D341Med (cell line): ENCODE measurements around the gene MYADML2.
"Not testable (repeated sequence)": the region's sequence is repeated elsewhere in the genome, so short reads cannot be mapped to it uniquely, and the experiment has no call there.

Experiments used
- DNase-seq: peaks from one replicate; pipeline ENCODE4 v3.0.0; 2012; ENCODE audit warnings: low spot score

MYADML2 gene

DNA sequence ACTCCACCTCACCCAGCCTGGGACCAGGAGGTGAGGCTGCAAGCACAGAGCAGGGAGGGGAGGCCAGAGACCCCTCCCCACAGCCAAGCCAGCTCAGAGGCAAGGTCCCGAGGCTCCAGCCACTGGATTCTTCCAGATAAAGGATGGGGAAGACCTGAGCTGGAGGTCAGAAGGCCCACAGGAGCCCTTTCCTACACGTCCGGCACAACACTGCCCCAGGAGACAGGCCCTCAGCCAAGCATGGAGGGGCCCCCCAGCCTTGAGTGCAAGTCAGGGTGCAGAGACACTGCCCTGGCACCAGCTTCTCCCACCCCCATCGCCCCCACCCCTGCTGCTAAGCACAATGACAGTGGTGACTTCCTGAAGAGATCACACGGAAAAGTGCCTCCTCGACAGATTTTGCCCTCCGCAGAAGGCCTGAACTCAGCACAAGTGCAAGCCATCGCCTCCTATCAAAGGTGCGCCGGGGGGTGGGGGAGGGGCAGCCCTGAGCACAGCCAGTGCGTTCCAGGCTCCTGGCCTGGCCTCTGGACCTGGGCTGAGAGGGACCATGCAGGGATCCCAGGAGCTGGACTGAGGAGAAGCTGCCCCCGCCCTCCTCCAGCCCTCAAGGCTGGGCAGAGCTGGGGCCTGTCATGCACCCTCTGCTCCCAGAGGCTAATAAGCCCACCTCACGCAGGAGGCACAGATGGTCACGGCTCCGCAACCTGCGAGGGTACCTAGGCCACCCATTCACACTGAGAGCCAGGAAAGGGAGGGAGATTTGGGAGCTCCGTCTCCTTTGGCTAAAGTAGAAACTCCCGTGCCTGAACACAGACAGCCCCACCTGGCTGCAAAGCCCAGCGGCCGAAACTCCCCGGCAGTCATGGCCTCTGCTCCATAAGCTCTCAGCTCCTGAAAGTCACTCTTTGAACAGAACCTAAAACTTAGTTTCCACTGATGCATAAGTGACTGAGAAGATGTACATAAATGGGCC lies 22.2 kb downstream of the MYADML2 start:
- DNase-seq: no peak

DNA sequence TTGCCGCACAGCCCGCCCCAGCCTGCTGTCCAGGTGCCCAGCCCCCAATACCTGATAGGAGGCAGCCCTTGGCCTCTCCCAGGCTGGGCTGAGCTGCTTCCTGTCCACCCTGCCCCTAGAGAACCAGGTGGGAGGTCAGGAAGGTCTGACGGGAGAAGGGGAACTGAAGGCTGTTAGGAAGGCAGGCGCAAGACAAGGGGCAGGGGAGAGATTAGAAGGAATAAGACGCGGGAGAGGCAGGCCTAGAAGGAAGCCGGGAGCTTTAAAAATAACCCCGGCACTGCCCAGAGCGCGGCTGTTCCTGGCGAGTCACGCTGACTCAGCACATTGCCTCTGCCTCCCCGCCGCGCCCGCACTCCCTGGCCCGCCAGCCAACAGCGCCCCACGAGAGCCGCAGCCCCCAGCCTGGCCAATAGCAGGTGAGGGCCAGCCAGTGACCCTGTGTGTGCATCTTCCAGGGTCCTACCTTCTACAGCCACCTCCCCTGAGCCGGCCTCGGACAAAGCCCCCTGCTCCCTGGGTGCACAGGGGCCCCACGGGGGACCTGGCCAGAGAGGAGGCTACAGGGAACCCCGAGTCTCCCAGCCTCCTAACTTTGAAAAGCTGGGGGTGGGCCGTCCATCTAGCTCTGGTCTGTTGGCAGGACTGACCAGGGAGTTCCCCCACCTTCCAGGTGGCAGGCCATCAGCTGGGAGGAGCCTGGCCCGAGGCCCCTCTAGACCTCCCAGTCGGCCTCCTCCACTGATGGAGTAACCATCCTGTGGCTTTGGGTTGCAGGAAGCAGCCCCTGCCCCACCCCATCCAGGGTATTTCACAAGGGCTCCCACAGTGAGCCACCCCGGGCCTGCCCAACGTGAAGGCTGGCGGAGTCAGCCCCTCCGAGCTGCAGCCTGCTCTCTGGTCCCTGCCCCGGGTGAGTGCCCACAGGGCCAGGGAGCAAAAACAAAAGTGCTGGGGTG lies 23.5 kb downstream of the MYADML2 start:
- DNase-seq: peak; percentile 83

DNA sequence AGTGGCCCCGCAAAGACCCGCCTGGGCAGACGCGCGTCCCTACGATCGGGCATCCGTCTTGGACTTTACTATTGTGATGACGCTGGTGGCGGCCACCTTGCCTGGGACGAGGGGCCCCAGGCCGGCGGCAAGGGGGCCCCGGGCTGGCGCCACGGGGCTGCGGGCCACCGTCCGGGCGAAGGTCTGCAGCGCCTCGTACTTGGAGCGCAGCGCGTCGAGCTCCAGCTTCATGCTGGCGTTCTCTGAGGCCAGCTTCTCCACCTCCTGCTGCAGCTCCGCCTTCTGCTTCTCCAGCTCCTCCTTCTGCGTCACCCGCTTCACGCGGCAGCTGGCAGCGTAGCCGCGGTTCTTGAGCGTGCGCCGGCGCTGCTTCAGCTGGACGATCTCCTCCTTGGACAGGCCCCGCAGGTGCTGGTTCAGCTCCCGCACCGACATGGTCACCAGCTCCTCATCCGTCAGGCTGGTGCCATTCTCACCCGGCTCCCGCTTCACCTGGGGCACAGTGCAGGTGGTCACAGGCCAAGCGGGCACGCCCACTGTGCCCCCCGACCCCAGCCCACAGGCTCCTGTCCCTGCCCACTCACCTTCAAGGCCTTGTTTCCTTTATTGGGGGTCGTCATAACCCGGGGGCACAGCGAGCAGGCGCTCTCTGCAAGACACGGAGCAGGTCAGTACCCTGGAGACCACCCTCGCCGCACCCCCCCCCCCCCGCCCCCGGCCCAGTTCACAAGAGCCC lies 24.3 kb downstream of the MYADML2 start:
- no peak for DNase-seq

DNA sequence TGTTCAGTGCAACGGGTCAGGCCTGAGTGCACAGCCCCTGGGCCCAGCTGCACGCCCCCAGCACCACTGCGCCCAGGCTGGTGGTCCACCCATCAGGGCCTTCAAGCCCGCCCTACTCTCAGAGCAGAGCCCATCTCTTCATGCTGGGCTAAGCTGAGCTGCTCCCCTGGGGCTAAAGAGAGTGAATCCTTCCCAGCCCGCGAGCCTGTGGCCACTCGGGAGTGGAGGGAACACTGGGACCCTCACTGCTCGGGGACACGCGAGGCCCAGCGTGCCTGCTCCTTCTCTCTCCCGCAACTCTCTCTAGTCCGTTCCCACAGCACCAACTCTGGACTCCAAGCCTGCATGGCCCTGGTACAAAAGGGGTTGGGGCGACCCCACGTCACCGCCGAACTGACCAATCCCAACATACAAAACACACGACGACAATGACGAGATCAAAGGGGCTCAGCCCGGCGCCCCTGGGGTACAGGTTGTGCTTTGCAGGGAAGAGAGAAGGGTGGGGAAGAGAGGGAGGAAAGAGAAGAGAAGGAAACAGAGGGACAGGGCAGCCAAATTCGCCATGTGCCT lies 25.0 kb downstream of the MYADML2 start:
- no peak for DNase-seq

DNA sequence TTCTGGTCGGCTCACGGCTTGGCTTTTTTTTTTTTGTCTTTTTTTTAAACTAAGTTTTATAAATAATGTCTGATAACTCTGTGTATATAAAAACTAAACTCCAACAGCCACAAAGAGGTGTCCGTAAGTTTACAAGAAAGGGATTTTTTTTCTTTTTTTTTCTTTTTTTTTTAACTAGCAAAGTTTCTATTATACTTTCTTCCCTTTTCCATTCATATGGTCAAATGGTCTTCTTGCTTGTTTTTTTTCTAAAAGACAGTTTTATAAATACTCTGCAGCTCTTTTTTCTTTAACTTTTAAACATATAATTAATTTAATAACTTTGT lies 25.5 kb downstream of the MYADML2 start:
- DNase-seq: no peak

DNA sequence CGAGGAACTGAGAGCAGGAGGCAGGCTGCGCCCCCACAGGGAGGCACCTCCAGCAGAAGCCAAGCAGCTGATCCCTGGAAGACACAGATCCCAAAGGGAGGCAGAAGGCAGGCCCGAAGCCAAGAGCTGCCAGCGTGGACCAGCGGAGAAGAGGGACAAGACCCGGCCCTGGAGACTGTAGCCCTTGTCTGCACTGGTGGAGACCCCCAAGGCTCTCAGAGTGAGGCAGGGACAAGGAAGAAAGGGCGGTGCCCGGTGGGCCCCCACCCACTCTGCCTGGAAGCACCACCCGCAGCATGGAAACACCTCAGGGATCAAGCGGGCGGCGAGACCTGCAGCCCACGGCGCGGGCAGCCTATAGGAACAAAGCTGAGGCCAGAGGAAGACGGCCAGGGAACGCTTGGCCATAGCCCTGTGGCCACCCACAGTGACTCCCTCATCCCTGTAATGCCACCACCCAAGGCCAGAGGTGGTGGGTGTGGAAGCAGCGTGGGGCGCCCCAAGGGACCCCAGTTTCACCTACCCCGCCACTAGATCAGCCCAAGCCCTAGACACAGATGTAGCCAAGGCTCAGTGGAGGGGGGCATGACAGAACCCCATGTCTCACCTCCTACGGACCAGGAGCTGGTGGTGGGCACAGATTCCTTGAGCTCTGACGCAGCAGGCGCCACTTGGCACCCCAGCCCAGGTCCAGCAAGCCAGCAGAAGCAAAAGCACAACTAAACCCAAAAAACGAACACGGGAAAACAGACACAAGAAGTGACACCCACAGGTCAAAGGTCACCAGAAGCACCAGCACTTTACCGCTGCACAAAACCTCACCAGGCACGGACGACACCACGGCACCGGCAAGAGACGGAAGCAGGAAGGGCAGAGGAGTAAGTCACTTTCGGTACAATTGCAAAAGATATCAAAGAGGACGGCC lies 26.2 kb downstream of the MYADML2 start:
- DNase-seq: no peak

DNA sequence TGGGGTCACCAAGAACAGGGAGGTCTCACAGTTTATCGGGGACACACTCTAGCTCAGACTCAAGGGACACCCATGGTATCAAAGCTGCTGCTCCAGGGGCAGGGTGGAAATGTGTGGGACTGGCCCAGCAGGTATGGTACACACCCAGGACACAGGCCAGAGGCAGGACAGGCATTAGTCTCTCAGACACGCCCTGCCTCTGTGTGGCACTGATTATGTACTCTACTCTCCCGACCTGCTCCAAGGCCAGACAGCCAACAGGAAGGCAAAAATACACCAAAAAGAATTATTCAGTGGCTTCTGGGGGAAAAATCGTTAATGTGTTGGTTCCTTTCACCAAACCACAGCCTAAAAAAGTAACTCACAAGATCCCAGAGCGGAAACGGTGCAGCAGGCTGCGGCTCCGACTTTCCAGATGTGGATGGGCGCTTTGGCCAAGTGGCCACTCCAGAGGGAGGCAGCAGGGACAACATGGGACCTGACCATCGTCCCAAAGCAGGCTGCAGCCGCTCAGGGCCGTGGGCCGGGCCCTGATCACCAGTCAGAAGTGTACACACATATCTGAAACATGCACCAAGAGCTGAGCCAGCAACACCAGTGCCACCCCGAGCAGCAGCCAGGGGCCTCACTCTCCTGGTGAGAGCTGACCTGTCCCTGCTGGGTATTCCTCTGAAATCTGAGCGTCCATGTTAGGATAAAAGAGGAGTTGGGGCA lies 28.0 kb downstream of the MYADML2 start:
- DNase-seq: no peak

DNA sequence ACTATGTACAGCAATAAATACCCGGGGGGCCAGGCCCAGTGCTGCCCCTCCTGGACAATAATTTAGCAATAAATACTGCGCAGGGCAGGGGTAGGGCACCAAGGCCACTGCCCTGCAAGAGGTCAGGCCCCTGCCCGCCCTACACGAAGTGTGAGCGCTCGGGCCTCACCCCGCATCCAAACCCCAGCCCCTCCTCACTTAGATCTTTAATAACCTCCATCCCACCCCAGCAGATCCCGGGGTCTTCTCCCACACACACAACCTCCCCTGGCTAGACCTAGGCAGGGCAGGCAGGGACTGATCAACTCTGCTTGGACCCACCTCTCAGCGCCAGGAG lies 28.7 kb downstream of the MYADML2 start:
- not testable (repeated sequence) for DNase-seq

DNA sequence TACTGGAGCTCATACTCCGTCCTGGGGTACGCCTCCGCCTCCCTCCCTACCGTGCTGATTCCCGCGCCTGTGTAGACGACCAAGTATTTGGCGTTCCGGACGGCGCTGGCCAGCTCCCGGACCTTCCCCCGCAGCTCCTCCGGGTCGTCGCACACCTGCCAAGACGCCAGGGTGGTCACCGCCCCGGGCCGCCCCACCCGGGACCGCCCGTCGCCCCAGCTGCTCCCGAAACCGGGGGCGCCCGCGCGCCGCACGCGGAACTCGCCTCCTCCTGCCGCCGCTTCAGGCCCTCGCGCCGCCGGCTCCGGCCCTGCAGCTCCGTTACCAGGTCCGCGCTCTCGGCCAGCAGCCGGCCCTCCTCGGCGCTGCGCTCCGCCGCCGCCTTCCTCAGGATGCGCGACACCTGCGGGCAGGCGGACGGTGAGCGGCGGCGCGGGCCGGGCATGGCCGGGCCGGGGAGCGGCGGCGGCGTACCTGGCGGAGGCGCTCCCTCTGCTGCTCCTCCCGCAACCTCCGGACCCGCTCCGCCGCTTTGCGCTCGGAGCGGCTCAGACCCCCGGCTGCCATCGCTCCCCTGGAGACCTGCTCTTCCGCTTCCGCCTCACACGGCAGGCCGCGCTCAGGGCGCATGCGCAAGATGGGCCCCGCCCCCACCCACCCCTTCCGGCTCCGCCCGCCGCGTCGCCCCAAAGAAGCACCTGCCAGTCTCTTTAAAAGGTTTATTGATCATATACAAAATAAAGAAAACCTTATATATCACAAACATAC lies 29.3 kb downstream of the MYADML2 start, which contains the start of gene SIRT7:
Gene SIRT7 (minus strand): TSS at position 612 of the 768 bp plus-strand sequence. CDS start 45 bp downstream, at position 567.
- peak; percentile 100 for DNase-seq

DNA sequence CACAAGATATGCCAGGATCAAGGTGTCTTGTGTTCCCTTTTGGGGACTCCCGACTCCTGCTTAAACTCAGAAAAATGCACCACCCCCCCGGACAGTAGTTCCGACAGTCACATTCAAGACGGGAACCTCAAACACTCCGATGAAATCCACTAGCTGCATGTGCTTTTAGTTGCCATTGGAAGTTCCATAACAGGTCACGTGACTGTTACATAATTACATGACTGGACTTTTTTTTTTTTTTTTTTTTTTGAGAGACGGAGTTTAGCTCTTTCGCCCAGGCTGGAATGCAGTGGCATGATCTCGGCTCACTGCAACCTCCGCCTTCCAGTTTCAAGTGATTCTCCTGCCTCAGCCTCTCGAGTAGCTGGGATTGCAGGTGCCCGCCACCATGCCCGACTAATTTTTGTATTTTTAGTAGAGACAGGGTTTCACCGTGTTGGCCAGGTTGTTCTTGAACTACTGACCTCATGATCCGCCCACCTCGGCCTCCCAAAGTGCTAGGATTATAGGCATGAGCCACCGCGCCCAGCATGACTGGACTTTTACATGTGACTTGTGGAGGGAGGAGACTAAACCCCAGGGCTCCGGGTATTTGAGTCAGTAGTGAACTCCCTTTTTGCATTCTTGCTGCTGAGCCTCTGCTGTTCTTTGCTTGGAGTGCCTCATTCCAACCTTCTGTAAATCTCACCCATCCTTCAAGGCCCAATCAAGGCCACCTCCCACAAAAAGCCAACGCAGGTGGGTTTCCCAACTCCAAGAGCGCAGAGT lies 30.6 kb downstream of the MYADML2 start:
- DNase-seq: no peak

DNA sequence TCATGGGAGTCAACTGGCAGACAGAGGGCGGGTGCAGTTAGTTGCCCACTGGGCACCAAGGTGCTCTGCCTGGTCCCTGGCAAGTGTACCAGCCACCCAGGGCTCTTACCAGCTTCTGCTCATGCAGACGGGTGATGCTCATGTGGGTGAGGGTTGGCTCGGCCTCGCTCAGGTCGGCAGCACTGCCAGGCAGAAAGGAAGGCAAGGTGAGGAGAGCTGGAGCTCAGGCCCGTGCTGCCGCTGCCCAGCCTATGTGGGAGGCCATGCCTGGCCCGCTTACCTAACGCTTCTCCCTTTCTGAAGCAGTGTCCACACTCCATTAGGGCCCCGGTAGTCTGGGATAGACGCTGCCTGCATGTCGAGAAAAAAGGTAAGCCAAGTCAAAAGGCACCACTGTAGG lies 31.7 kb downstream of the MYADML2 start:
- no peak for DNase-seq

DNA sequence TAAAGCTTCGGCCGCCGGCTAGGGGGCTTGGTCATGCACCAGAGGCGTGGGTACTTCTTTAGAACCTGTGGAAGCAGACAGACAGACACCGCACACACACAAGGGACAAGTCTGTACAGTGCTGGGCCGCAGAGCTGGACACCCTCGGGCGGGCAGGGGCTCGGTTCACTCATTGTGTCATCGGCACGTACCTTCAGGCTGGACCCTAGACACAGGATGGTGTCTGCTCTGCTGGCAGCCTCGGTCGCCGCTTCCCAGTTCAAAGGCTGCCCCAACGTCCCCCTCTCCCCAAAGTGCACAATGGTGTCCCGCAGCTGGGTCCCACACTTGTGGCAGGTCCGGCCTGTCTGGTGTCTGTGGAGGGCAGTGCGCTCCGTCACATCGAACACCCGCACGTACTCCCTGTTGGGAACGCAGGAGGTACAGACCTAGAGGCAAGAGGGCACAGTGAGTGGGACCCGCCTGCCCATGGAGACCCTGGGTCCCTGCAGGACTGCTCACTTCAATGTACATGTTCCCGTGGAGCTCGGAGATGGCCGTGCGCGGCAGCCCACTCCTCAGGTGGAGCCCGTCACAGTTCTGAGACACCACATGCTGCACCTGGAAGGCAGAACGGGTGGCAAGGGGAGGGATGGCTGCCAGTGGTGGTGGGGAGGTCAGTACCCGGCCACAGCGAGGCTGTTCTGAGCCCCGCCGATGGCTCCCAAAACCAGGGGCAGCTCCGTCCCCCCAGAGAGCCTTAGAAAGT lies 32.8 kb downstream of the MYADML2 start:
- no peak for DNase-seq

DNA sequence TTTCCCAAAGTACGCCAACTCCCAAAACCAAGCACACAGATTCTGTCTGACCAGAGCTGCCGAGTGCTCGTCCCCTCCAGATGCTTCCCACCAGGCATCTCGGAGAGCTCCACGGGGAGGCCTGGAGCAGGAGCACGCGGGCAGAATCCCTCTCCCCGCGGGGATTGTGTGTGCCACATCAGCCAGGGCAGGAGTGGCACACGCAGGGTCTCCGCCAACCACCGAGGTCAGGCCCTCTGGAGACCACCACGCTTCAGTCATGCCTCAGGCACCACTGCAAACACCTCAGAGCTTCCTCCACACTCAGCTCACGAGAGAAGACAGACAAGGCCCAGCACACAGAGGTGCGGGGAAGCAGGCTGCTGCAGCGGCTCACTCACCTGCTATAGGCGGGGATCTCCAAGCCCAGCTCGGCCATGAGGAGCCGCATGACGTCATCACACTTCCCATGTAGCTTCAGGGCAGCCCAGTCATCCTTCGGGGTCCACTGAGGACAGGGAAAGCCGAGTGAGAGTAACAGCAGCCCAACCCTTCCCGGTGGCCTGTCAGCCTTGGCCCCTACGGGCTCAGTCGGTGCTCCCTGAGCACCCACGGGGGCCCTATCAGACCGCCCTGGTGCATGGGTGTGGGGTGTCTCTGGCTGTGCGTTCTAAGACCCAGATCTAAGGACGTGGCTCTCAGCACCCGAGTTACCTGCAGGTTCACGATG lies 33.5 kb downstream of the MYADML2 start:
- no peak for DNase-seq

DNA sequence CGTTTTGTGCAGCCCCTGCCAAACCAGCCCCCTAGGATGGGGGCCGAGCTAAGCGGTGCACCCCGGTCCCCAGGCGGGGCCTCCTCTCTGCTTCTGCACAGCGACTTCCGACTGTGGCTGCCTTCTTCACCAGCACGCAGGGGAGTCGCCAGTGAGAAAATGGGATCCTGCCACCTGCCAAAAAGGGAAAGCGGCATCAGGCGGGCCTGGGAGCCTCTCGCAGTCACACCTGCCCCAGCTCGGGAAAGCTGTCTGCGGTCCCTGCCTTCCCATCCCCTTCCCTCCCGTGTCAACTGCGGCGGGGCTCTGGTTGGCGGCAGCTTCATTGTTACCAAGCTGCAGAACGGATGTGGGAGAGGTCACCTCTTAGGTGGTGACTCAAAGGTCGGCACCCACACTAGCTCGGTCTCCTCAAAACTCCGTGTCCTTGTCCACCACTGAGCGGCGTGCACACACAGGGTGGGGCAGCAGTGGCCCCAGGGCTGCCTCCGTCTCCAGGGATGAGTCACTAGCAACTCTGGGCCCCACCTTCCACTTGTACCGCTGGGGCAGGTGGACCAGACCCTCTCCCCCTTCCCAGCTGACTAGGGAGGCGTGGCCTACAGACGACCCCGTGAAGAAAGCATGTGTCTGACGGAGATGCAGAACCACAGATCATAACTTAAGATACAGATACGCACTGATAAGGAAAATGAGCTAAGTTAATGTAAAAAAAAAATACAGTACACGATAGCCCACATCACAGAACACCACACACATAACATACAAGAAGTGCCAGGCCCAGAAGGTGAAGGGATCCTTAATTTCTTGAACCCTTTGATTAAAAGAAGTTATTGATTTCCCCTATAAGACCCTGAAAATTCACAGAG lies 34.4 kb downstream of the MYADML2 start:
- DNase-seq: no peak

DNA sequence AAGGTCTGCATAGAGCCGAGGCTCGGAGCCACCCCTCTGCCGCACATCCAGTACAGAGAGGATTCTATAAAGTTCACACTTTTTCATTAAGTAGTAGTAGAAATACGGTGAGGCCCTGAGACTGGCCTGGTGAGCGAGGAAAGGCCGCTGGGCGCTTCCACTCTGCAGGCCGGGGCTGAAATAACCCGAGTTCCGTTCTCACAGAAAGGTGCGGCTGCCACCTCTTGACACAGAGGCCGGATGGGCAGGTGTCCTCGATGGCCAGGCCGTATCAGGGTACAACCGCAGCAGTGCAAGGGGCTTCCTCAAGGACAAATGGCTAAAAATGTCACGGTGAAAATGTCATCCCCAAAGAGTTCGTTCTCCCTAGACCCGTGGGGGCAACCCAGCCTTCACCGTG lies 35.1 kb downstream of the MYADML2 start:
- DNase-seq: no peak
